ENCODE data around the gene CASP9. TPM values are rescaled to one million over a fixed set of nuclear protein-coding genes. Genes with fewer than 3 reads are reported as not detected.

The CASP9 gene
- total RNA-seq, 1 donor from 2014 or later = 8.5 TPM

GRCh38 chr1:15448877-15449462, 75.0 kb downstream of the CASP9 start:
- Histone ChIP-seq H3K9me3 (ENCODE audit: insufficient read depth, low read depth, low read length) (no peaks in the 10 kb centered on the region), H3K4me1 (ENCODE audit: insufficient read depth, low read length) (peaks cover 4% of the 10 kb centered on the region), H3K4me3 (ENCODE audit: insufficient read depth, low read depth, low read length) (no peak overlapping the region), H3K27me3 (ENCODE audit: insufficient read depth, low read length) (peaks cover 4% of the 10 kb centered on the region), H3K4me2 (ENCODE audit: low read length) (no peak overlapping the region), H3K9ac (ENCODE audit: low read length) (no peak overlapping the region), H3K36me3 (ENCODE audit: insufficient read depth, low read length) (no peaks in the 10 kb centered on the region), H4K20me1 (ENCODE audit: insufficient read depth, low read length) (no peaks in the 10 kb centered on the region), H3K79me2 (ENCODE audit: insufficient read depth, low read length) (no peaks in the 10 kb centered on the region), H3K27ac (ENCODE audit: low read depth, low read length) (no peak overlapping the region), H2AFZ (ENCODE audit: low read depth, low read length) (no peak overlapping the region)
- Mint-ChIP-seq H3K36me3 (ENCODE audit: low read depth, unreplicated experiment) (no peaks in the 10 kb centered on the region), H3K27me3 (ENCODE audit: low read depth, unreplicated experiment) (peaks cover 19% of the 10 kb centered on the region), H3K4me3 (ENCODE audit: unreplicated experiment) (no peak overlapping the region), H3K9me3 (ENCODE audit: unreplicated experiment) (peaks cover 6% of the 10 kb centered on the region), H3K27ac (ENCODE audit: unreplicated experiment) (no peak overlapping the region), H3K4me1 (ENCODE audit: low read depth, unreplicated experiment) (peaks cover 2% of the 10 kb centered on the region)
- DNase-seq (ENCODE audit: low read depth) (no peak), FAIRE-seq (no peak)
- TF ChIP-seq EZH2 (IDR thresholded peaks at IDR 0.05; ENCODE audit: insufficient read depth, low read length) (no peak), CTCF (IDR thresholded peaks at IDR 0.05; ENCODE audit: insufficient read depth, low read depth, low read length) (no peak)

GRCh38 chr1:15446212-15446611, 77.8 kb downstream of the CASP9 start:
- Histone ChIP-seq H3K4me2 (ENCODE audit: low read length) (no peak overlapping the region), H3K27ac (ENCODE audit: low read depth, low read length) (no peak overlapping the region), H2AFZ (ENCODE audit: low read depth, low read length) (no peak overlapping the region), H3K79me2 (ENCODE audit: insufficient read depth, low read length) (no peaks in the 10 kb centered on the region), H3K27me3 (ENCODE audit: insufficient read depth, low read length) (peaks cover 4% of the 10 kb centered on the region), H3K9me3 (ENCODE audit: insufficient read depth, low read depth, low read length) (no peaks in the 10 kb centered on the region), H3K9ac (ENCODE audit: low read length) (no peak overlapping the region), H3K36me3 (ENCODE audit: insufficient read depth, low read length) (no peaks in the 10 kb centered on the region), H3K4me1 (ENCODE audit: insufficient read depth, low read length) (no peaks in the 10 kb centered on the region), H4K20me1 (ENCODE audit: insufficient read depth, low read length) (no peaks in the 10 kb centered on the region), H3K4me3 (ENCODE audit: insufficient read depth, low read depth, low read length) (no peak overlapping the region)
- Mint-ChIP-seq H3K27ac (ENCODE audit: unreplicated experiment) (no peak overlapping the region), H3K9me3 (ENCODE audit: unreplicated experiment) (peaks cover 5% of the 10 kb centered on the region), H3K4me3 (ENCODE audit: unreplicated experiment) (no peak overlapping the region), H3K36me3 (ENCODE audit: low read depth, unreplicated experiment) (no peaks in the 10 kb centered on the region), H3K4me1 (ENCODE audit: low read depth, unreplicated experiment) (no peaks in the 10 kb centered on the region), H3K27me3 (ENCODE audit: low read depth, unreplicated experiment) (peaks cover 26% of the 10 kb centered on the region)
- TF ChIP-seq EZH2 (IDR thresholded peaks at IDR 0.05; ENCODE audit: insufficient read depth, low read length) = no peak
- no peak for TF ChIP-seq CTCF (IDR thresholded peaks at IDR 0.05; ENCODE audit: insufficient read depth, low read depth, low read length)
- DNase-seq (ENCODE audit: low read depth) = no peak
- FAIRE-seq = no peak

- no peaks in the 10 kb centered on the region for H3K4me1 Mint-ChIP-seq (ENCODE audit: low read depth, unreplicated experiment)
- no peak for DNase-seq (ENCODE audit: low read depth)
- H3K4me3 Mint-ChIP-seq (ENCODE audit: unreplicated experiment) = no peak overlapping the region
Measured at GRCh38 chr1:15445390-15446122, 78.5 kb downstream of the CASP9 start.

More at GRCh38 chr1:15445390-15446122, 78.5 kb downstream of the CASP9 start:
- Mint-ChIP-seq H3K9me3 (ENCODE audit: unreplicated experiment) (no peaks in the 10 kb centered on the region), H3K27ac (ENCODE audit: unreplicated experiment) (no peak overlapping the region), H3K27me3 (ENCODE audit: low read depth, unreplicated experiment) (peaks cover 27% of the 10 kb centered on the region), H3K36me3 (ENCODE audit: low read depth, unreplicated experiment) (no peaks in the 10 kb centered on the region)
- no peaks in the 10 kb centered on the region for H4K20me1 ChIP-seq (ENCODE audit: insufficient read depth, low read length)
- H3K79me2 ChIP-seq (ENCODE audit: insufficient read depth, low read length) = no peaks in the 10 kb centered on the region
- no peak for TF ChIP-seq EZH2 (IDR thresholded peaks at IDR 0.05; ENCODE audit: insufficient read depth, low read length)
- TF ChIP-seq CTCF (IDR thresholded peaks at IDR 0.05; ENCODE audit: insufficient read depth, low read depth, low read length) = no peak
- no peaks in the 10 kb centered on the region for H3K36me3 ChIP-seq (ENCODE audit: insufficient read depth, low read length)
- no peak overlapping the region for H3K27ac ChIP-seq (ENCODE audit: low read depth, low read length)
- FAIRE-seq = no peak
- no peak overlapping the region for H3K4me3 ChIP-seq (ENCODE audit: insufficient read depth, low read depth, low read length)
- H3K27me3 ChIP-seq (ENCODE audit: insufficient read depth, low read length) = peaks cover 4% of the 10 kb centered on the region
- H3K9me3 ChIP-seq (ENCODE audit: insufficient read depth, low read depth, low read length) = no peaks in the 10 kb centered on the region
- H3K9ac ChIP-seq (ENCODE audit: low read length) = no peak overlapping the region
- no peaks in the 10 kb centered on the region for H3K4me1 ChIP-seq (ENCODE audit: insufficient read depth, low read length)
- no peak overlapping the region for H3K4me2 ChIP-seq (ENCODE audit: low read length)
- no peak overlapping the region for H2AFZ ChIP-seq (ENCODE audit: low read depth, low read length)
